Colonic mucosa (tissue), 4 donors: ENCODE results near the gene PIGV. TPM values are rescaled to one million over a fixed set of nuclear protein-coding genes. Genes with fewer than 3 reads are reported as not detected.
A peak's percentile ranks its signal among the peaks of the same experiment; 100 is the strongest.

ENCODE experiments used
- DNase-seq: peaks from one replicate; pipeline ENCODE4 v3.0.0-alpha.2; 2020
- H3K27ac ChIP-seq: fragments of 200-600 bp; one replicate; pipeline ENCODE4 v1.8.0; 2021
- H3K27me3 ChIP-seq: fragments of 200-600 bp; one replicate; pipeline ENCODE4 v1.8.0; 2021
- H3K36me3 ChIP-seq: fragments of 200-600 bp; one replicate; pipeline ENCODE4 v1.8.0; 2021
- H3K4me1 ChIP-seq: fragments of 200-600 bp; one replicate; pipeline ENCODE4 v1.8.0; 2021; ENCODE audit warnings: mild to moderate bottlenecking
- H3K4me3 ChIP-seq: fragments of 200-600 bp; one replicate; pipeline ENCODE4 v1.8.0; 2021
- H3K9ac ChIP-seq, 2 donors: one replicate each; pipeline ENCODE4 v1.7.0; 2013; ENCODE audit warnings: control low read depth in 2 of 2, low read depth in 2 of 2, low read length in 2 of 2
- H3K9me3 ChIP-seq: fragments of 200-600 bp; one replicate; pipeline ENCODE4 v1.8.0; 2021
- intact Hi-C: fragments of 100-400 bp; cut with DNase I; formaldehyde crosslinking; loops from one replicate; pipeline ENCODE4 v1.14.1; 2022
- total RNA-seq, 2 donors: library from RNA; stranded (reverse); fragmentation: NEBNext Ultra II Directional in 1 of 2; extraction: Animal tissue kit (Norgen Biotek cat#: 25700) in 1 of 2; gene quantifications; one replicate each; pipeline ENCODE4 v1.2.1, GENCODE V29; 2021
- TF ChIP-seq, protein P1 (sequence below): fragments of 200-600 bp; IDR thresholded peaks from one replicate; pipeline ENCODE4 v1.8.0; 2022; ENCODE audit warnings: antibody characterized with exemption, mild to moderate bottlenecking
- donor health status: healthy.
- donor health status: DM: no; HTN: no; CAD: no.
- donor health status: DM: no; HTN: no; CAD: no.

PIGV gene
- total RNA-seq, 2 donors from 2014 or later: 16.8 to 24.2 TPM

DNA sequence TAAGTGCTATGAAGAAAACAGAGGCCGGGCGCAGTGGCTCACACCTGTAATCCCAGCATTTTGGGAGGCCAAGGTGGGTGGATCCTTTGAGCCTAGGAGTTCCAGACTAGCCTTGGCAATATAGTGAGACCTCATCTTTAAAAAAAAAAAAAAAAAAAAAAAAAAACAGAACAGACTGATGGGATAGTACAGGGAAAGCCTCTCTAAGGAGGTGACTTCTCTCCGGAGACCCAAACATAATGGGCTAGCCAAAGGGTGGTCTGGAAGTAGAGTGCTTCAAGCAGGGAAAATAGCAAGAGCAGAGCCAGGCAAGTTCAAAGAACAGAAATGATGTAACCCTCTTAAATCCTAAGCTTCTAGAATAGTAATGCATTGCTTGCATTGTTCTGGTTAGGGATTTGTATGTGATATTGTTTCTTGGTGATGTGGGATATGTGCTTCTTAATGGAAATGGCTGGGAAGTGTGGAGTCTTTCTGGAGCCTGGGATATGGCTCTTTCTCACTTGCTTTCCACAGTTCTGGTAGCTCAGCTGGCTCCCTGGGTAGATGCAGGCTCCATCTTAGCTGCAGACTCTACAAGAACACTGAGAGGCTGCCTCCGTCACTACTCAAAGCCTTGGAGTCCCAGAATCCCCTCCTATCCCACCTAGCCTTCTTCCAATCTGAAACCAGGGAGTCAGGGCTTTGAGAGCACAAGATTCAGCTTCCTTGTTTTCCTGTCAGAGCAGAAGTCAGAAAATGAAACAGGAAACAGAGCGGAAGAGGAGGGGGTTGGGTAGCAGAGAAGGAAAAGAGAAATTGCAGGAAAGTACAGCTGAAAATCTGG lies 1.9 kb upstream of the PIGV start:
- DNase-seq: peak; percentile 59
- H3K27me3 ChIP-seq: no peaks in the 10 kb centered on the region
- TF ChIP-seq, protein P1, sequence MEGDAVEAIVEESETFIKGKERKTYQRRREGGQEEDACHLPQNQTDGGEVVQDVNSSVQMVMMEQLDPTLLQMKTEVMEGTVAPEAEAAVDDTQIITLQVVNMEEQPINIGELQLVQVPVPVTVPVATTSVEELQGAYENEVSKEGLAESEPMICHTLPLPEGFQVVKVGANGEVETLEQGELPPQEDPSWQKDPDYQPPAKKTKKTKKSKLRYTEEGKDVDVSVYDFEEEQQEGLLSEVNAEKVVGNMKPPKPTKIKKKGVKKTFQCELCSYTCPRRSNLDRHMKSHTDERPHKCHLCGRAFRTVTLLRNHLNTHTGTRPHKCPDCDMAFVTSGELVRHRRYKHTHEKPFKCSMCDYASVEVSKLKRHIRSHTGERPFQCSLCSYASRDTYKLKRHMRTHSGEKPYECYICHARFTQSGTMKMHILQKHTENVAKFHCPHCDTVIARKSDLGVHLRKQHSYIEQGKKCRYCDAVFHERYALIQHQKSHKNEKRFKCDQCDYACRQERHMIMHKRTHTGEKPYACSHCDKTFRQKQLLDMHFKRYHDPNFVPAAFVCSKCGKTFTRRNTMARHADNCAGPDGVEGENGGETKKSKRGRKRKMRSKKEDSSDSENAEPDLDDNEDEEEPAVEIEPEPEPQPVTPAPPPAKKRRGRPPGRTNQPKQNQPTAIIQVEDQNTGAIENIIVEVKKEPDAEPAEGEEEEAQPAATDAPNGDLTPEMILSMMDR: no peak
- peak overlapping the region in 1 of 2 donors; percentile 99 for H3K9ac ChIP-seq
- peak overlapping the region; percentile 98 for H3K27ac ChIP-seq
- H3K36me3 ChIP-seq: no peaks in the 10 kb centered on the region
- H3K4me1 ChIP-seq: peaks cover 20% of the 10 kb centered on the region
- H3K4me3 ChIP-seq: no peak overlapping the region
- no peaks in the 10 kb centered on the region for H3K9me3 ChIP-seq
- intact Hi-C loops: loop anchor here (5.0 to 10.0 kb wide), 2 partner anchors 61 to 94 kb away; no protein-coding TSS in a partner anchor

DNA sequence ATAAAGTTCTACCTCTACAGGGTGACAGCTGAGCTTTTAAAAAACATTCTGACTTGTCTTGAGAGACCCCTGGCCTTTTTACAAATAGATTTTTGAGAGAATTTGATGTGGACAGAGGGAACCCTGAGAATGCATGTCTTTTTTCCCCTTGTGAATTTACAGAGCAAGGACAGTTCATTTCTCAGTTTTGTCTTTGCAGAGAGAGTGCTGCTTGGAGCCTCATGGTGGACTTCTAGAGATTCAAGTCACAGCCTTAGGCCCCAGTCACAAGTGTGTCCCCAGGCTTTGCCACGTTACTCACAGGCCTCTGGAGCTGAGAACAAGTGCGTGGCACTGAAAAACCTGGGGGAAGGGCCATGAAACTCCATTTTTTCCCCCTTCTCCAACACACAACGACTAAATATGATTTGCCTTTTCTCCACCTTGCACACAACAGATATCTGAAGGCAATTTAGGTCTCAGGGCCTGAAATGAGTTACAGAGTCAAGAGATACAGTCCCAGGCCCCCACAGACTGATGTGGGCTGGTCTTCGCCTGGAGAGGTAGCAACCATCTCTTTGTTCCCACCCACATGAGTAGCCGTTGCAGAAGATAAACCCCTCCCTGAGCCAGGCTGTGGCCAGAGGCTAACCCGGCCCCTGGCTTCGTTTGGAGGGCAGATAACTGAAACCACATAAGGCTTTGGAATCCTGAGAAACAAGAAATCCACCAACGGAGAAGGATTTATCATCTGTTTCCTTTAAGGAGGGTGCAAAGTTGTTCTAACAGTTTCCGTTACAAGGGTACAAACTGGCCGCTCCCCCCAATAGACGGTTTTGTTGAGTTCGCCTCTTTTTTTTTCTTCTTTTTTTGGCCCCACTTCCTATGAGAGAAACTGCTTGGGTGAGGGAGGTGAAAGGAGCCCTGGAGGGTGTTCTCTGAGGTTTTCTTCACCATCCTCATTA lies 1.0 kb upstream of the PIGV start:
- no peaks in the 10 kb centered on the region for H3K36me3 ChIP-seq
- peaks cover 20% of the 10 kb centered on the region for H3K4me1 ChIP-seq
- peak overlapping the region; percentile 62 for H3K4me3 ChIP-seq
- peak overlapping the region; percentile 99 for H3K9ac ChIP-seq
- no peaks in the 10 kb centered on the region for H3K27me3 ChIP-seq
- DNase-seq: peak; percentile 72
- intact Hi-C loops: loop anchor here (5.0 to 10.0 kb wide), 2 partner anchors 62 to 94 kb away; no protein-coding TSS in a partner anchor
- H3K27ac ChIP-seq: peak overlapping the region; percentile 98
- TF ChIP-seq, protein P1: no peak
- H3K9me3 ChIP-seq: no peaks in the 10 kb centered on the region

DNA sequence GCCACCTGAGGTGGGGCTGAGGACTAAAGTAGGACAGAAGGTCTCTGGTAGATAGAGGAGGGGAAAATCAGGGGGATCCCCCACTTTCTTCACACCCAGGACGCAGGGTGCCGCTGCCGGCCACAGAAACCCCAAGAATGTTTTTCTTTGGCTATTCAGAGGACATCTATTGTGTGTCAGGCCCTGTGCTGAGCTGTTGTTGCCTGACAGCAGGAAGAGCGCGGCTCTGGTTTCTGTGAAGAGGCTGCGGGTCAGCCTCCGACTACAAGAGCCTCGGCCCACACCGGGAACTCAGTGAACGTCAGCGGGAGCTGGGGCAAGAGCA lies 407 bp upstream of the PIGV start:
- H3K9ac ChIP-seq: peak overlapping the region; percentile 99
- no peaks in the 10 kb centered on the region for H3K27me3 ChIP-seq
- H3K27ac ChIP-seq: peak overlapping the region; percentile 98
- TF ChIP-seq, protein P1: no peak
- no peaks in the 10 kb centered on the region for H3K9me3 ChIP-seq
- intact Hi-C loops: loop anchor here (5.0 to 10.0 kb wide), 2 partner anchors 63 to 95 kb away; no protein-coding TSS in a partner anchor
- peaks cover 20% of the 10 kb centered on the region for H3K4me1 ChIP-seq
- DNase-seq: no peak
- H3K4me3 ChIP-seq: peak overlapping the region; percentile 62
- H3K36me3 ChIP-seq: no peaks in the 10 kb centered on the region

DNA sequence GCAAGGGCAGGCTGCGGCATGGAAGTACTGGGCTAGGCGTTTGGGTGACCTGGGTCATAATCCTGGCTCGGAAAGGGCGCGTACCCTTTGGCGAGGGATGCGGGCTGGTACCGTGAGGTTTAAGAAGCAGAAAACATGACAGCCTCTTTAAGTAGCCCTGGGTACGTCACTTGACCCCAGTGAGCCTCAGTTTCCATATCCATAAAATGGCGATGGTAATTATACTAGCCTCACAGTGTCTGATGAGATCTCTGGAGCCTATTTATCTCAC lies 700 bp downstream of the PIGV start:
- Histone ChIP-seq H3K27me3 (no peaks in the 10 kb centered on the region), H3K4me1 (peaks cover 17% of the 10 kb centered on the region), H3K9me3 (no peaks in the 10 kb centered on the region), H3K36me3 (no peaks in the 10 kb centered on the region), H3K9ac (peak overlapping the region; percentile 99), H3K4me3 (peak overlapping the region; percentile 62), H3K27ac (peak overlapping the region; percentile 98)
- no peak for DNase-seq
- intact Hi-C loops: loop anchor here (2.0 to 10.0 kb wide), 4 partner anchors 64 to 186 kb away; no protein-coding TSS in a partner anchor
- TF ChIP-seq, protein P1: no peak

DNA sequence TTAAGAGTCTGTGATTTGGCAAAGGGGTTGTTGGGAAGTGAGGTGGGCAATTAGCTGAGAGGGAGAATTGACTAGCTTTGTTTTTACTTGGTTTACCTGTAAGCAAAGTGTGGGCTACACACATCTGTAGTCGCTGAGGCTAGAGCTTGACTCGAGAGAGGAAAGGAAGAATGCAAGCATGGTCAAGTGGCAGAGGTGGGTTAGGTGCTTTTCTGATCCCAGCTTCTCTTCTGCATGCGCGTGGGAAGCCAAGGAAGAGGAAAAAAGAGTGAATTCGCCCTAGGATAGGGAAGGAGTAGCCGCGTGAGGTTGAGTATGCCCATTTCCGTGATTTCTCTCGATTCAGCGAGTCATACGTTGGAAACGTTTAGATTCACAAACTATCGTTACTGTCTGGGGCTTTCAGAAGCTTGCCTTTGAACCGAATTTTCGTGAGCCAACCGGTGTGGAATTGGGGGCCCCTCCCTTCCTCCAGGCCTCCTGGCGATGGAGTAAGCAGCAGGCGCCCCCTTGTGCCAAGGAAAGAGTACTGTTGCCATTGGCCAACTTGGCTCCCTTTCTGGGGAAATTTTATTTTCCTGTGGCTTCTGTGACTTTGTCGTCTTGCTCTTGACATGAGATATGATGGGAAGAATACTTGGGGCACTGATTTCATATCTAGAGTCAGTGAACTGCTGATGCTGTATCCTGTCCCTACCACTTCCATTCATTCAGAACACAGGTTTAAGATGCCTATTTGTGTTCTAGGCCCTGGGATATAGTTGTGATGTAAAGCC lies 1.3 kb downstream of the PIGV start:
- Histone ChIP-seq H3K4me3 (peak overlapping the region; percentile 62), H3K9me3 (no peaks in the 10 kb centered on the region), H3K4me1 (peaks cover 11% of the 10 kb centered on the region), H3K9ac (peak overlapping the region; percentile 99), H3K36me3 (no peaks in the 10 kb centered on the region), H3K27me3 (no peaks in the 10 kb centered on the region), H3K27ac (peak overlapping the region; percentile 98)
- intact Hi-C loops: loop anchor here (2.0 to 10.0 kb wide), 4 partner anchors 64 to 186 kb away; no protein-coding TSS in a partner anchor
- TF ChIP-seq, protein P1: peak; percentile 95
- DNase-seq: peak; percentile 92
